Stomach smooth muscle (tissue), 2 donors: Measurements from ENCODE around the gene JAKMIP2.

Experiments used
- H3K27ac ChIP-seq: one replicate; pipeline ENCODE4 v1.7.0; 2013; ENCODE audit warnings: mild to moderate bottlenecking, low read length, inconsistent platforms
- H3K27me3 ChIP-seq, 2 donors: one replicate each; pipeline ENCODE4 v1.7.0; 2013; ENCODE audit warnings: low read length in 2 of 2; ENCODE audit not compliant: insufficient read depth in 2 of 2, control insufficient read depth in 1 of 2
- H3K36me3 ChIP-seq, 2 donors: one replicate each; pipeline ENCODE4 v1.7.0; 2013; ENCODE audit warnings: low read length in 2 of 2; ENCODE audit not compliant: control insufficient read depth in 2 of 2, insufficient read depth in 2 of 2
- H3K4me1 ChIP-seq: one replicate; pipeline ENCODE4 v1.7.0; 2013; ENCODE audit warnings: low read length; ENCODE audit not compliant: control insufficient read depth, insufficient read depth
- H3K4me3 ChIP-seq, 2 donors: one replicate each; pipeline ENCODE4 v1.7.0; 2013; ENCODE audit warnings: low read length in 2 of 2
- H3K9ac ChIP-seq, 2 donors: one replicate each; pipeline ENCODE4 v1.7.0; 2013; ENCODE audit warnings: low read length in 2 of 2, mild to moderate bottlenecking in 1 of 2
- H3K9me3 ChIP-seq, 2 donors: one replicate each; pipeline ENCODE4 v1.7.0; 2013; ENCODE audit warnings: low read length in 2 of 2; ENCODE audit not compliant: control insufficient read depth in 2 of 2
- donor health status: healthy.
- donor health status: Pancreatic carcinoma.

Gene JAKMIP2

GRCh38 chr5:147544556-147544955 lies 238.0 kb downstream of the JAKMIP2 start:
- no peak overlapping the region for H3K27ac ChIP-seq
- no peaks in the 10 kb centered on the region for H3K4me1 ChIP-seq
- no peaks in the 10 kb centered on the region for H3K9me3 ChIP-seq
- no peak overlapping the region for H3K4me3 ChIP-seq
- no peaks in the 10 kb centered on the region for H3K36me3 ChIP-seq
- H3K9ac ChIP-seq = no peak overlapping the region
- no peaks in the 10 kb centered on the region for H3K27me3 ChIP-seq

- H3K4me3 ChIP-seq = no peak overlapping the region
- no peaks in the 10 kb centered on the region for H3K9me3 ChIP-seq
- no peaks in the 10 kb centered on the region for H3K36me3 ChIP-seq
- H3K27me3 ChIP-seq = no peaks in the 10 kb centered on the region
- H3K27ac ChIP-seq = no peak overlapping the region
- H3K9ac ChIP-seq = no peak overlapping the region
- H3K4me1 ChIP-seq = no peaks in the 10 kb centered on the region
Measured at GRCh38 chr5:147539053-147539452, 243.5 kb downstream of the JAKMIP2 start.

DNA sequence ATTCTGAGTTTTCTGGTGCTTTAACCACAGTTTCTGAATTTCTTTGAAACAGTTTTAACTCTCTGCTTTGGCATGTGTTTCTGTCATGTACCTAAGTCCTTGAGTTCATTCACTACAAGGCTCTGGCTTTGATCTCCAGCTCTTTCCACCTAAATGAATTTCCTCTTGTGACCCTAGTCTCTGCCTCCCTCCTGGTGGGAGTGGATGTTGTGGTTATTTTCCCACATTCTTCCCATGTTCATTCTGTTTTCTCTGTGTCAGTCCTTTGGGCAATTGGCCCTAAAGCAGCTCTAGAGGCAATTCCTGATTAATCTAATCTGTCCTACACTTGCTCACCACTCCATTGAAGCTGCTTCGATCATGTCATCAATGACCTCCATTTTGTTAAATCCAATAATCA lies 244.3 kb downstream of the JAKMIP2 start:
- Histone ChIP-seq H3K4me3 (no peak overlapping the region), H3K4me1 (no peaks in the 10 kb centered on the region), H3K36me3 (no peaks in the 10 kb centered on the region), H3K27ac (no peak overlapping the region), H3K27me3 (no peaks in the 10 kb centered on the region), H3K9ac (no peak overlapping the region), H3K9me3 (no peaks in the 10 kb centered on the region)
